OCI-LY3 (cell line): Measurements from ENCODE around the gene ZNF512.

Experiments
- EZH2phosphoT487 ChIP-seq: fragments of 200-600 bp; shearing (Covaris generic); IDR thresholded peaks from 2 replicates; pipeline ENCODE4 v1.6.1; 2018; ENCODE audit warnings: antibody characterized with exemption, mixed run types, low read depth
- TF ChIP-seq, protein P1 (sequence below): fragments of 200-600, 300-600 bp; sonication (generic); IDR thresholded peaks from 2 replicates; pipeline ENCODE4 v1.5.1; 2014; ENCODE audit warnings: antibody characterized with exemption, low read length, low read depth

DNA sequence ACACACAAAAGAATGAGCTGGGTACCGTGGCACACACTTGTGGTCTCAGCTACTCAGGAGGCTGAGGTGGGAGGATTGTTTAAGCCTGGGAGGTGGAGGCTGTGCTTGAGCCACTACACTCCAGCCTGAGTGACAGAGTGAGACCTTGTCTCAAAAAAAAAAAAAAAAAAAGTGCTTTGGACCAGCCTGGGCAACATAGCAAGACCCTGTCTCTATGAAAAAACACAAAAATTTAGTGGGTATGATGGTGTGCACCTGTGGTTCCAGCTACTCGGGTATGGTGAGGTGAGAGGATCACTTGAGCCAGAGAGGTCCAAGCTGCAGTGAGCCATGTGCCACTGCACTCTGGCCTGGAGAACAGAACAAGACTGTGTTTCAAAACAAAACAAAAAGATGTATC lies 10.4 kb downstream of the ZNF512 start:
- TF ChIP-seq, protein P1, sequence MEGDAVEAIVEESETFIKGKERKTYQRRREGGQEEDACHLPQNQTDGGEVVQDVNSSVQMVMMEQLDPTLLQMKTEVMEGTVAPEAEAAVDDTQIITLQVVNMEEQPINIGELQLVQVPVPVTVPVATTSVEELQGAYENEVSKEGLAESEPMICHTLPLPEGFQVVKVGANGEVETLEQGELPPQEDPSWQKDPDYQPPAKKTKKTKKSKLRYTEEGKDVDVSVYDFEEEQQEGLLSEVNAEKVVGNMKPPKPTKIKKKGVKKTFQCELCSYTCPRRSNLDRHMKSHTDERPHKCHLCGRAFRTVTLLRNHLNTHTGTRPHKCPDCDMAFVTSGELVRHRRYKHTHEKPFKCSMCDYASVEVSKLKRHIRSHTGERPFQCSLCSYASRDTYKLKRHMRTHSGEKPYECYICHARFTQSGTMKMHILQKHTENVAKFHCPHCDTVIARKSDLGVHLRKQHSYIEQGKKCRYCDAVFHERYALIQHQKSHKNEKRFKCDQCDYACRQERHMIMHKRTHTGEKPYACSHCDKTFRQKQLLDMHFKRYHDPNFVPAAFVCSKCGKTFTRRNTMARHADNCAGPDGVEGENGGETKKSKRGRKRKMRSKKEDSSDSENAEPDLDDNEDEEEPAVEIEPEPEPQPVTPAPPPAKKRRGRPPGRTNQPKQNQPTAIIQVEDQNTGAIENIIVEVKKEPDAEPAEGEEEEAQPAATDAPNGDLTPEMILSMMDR: no peak
- TF ChIP-seq EZH2phosphoT487: no peak
